Glutamatergic neuron (in vitro differentiated cells): ENCODE measurements around the gene CTXND2. TPM values are rescaled to one million over a fixed set of nuclear protein-coding genes. Genes with fewer than 3 reads are reported as not detected.

Experiments used
- DNase-seq: peaks from one replicate; pipeline ENCODE4 v3.0.0; 2022
- H3K27ac Mint-ChIP-seq: one replicate; pipeline ENCODE4 v1.8.0; 2020; ENCODE audit warnings: mild to moderate bottlenecking, mixed read lengths, inconsistent platforms; ENCODE audit not compliant: unreplicated experiment
- H3K27me3 Mint-ChIP-seq: one replicate; pipeline ENCODE4 v1.8.0; 2020; ENCODE audit warnings: mild to moderate bottlenecking, moderate library complexity, mixed read lengths, inconsistent platforms; ENCODE audit not compliant: unreplicated experiment
- H3K36me3 Mint-ChIP-seq: one replicate; pipeline ENCODE4 v1.8.0; 2020; ENCODE audit warnings: mild to moderate bottlenecking, mixed read lengths, inconsistent platforms; ENCODE audit not compliant: unreplicated experiment
- H3K4me1 Mint-ChIP-seq: one replicate; pipeline ENCODE4 v1.8.0; 2020; ENCODE audit warnings: mild to moderate bottlenecking, low read depth, mixed read lengths, inconsistent platforms; ENCODE audit not compliant: unreplicated experiment
- H3K4me3 Mint-ChIP-seq: one replicate; pipeline ENCODE4 v1.8.0; 2020; ENCODE audit warnings: mild to moderate bottlenecking, mixed read lengths, inconsistent platforms; ENCODE audit not compliant: unreplicated experiment
- H3K9me3 Mint-ChIP-seq: one replicate; pipeline ENCODE4 v1.8.0; 2020; ENCODE audit warnings: mild to moderate bottlenecking, moderate library complexity, mixed read lengths, inconsistent platforms; ENCODE audit not compliant: unreplicated experiment
- CTCF ChIP-seq: fragments of 200-600 bp; sonication (generic); IDR thresholded peaks from one replicate; pipeline ENCODE4 v1.5.0; 2021; ENCODE audit not compliant: partially characterized antibody, unreplicated experiment
- total RNA-seq: library from RNA; stranded (reverse); fragmentation: NEBNext Ultra II Directional; extraction: Animal tissue kit (Norgen Biotek cat#: 25700); gene quantifications from one replicate; pipeline ENCODE4 v1.2.1, GENCODE V29; 2021; ENCODE audit not compliant: unreplicated experiment

The CTXND2 gene
- total RNA-seq, 1 donor from 2014 or later: not detected

GRCh38 chr1:150917387-150917786 lies 30.5 kb downstream of the CTXND2 start:
- H3K4me1 Mint-ChIP-seq: peaks cover 2% of the 10 kb centered on the region
- no peaks in the 10 kb centered on the region for H3K9me3 Mint-ChIP-seq
- no peaks in the 10 kb centered on the region for H3K36me3 Mint-ChIP-seq
- DNase-seq: no peak
- no peak overlapping the region for H3K27ac Mint-ChIP-seq
- H3K4me3 Mint-ChIP-seq: no peak overlapping the region
- peaks cover 1% of the 10 kb centered on the region for H3K27me3 Mint-ChIP-seq
- TF ChIP-seq CTCF: no peak

DNA sequence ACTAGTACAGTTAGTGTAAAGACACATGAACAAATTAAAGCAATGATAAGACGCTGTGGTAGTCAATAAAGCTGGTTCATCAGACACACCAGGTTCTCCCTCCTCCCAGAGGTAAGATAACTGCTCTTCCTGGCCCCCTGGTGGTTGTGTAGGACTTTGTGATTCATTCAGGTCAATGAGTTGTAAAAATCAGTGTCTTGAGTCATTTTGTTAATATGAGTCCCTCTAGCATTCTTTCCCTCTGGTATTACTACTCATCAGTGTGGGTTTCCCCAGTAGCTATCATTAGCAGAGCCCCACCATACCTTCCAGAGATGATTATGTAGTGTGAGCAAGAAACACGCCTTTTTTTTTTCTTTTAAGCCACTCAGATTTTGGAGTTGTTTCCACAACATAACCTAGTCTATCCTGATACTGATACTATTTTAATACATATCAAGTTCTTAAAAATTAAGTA lies 35.6 kb downstream of the CTXND2 start:
- H3K9me3 Mint-ChIP-seq: peaks cover 1% of the 10 kb centered on the region
- DNase-seq: peak; percentile 66
- H3K4me1 Mint-ChIP-seq: peaks cover 5% of the 10 kb centered on the region
- TF ChIP-seq CTCF: peak; percentile 73
- no peak overlapping the region for H3K27ac Mint-ChIP-seq
- peaks cover 4% of the 10 kb centered on the region for H3K27me3 Mint-ChIP-seq
- no peaks in the 10 kb centered on the region for H3K36me3 Mint-ChIP-seq
- no peak overlapping the region for H3K4me3 Mint-ChIP-seq

DNA sequence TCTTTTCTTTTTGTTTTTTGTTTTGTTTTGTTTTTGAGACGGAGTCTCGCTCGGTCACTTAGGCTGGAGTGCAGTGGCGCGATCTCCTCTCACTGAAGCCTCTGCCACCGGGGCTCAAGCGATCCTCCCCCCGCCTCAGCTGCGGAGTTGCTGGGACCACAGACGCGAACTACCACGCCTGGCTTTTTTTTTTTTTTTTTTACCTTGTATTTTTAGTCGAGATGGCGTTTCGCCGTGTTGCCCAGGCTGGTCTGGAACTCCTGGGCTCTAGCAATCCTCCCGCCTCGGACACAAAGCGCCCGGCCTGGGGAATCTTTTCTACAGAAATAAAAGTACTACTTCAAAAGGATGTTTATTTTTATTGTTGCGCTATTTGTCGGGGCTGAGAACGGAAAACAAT lies 38.1 kb downstream of the CTXND2 start:
- no peak for TF ChIP-seq CTCF
- Mint-ChIP-seq H3K27me3 (peaks cover 4% of the 10 kb centered on the region), H3K4me3 (peak overlapping the region; percentile 93), H3K36me3 (no peaks in the 10 kb centered on the region), H3K4me1 (peaks cover 5% of the 10 kb centered on the region), H3K9me3 (peaks cover 3% of the 10 kb centered on the region), H3K27ac (no peak overlapping the region)
- DNase-seq: no peak

DNA sequence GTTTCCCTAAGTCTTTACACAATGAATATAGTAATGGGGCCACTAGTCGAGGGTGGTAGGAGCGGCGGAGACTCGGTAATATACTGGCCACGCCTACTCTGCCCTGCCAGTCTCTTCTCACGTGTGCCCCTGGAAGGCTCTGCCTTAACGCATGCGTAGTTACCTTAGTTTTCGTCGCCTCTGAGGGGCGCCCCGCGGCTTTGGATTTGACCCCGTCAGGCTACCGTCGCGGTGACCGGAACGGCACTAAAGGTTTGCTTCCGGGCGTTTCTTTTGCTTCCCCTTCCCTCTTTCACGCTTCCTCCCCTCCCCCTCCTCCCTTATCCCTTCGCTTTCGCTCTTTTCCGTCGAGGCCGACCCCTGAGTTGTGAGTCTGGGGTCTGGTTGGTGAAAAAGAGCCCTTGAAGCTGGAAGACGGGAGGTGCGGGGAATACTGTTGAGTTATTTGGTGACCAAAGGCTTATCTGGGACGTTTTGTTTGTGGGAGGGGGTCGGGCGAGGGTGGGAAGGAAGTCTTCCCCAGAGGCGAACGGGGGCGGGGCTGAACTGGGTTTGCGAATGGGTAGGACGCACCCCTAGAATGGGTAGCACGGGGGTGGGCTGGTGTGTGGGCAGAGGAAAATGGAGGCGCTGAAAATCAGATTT lies 39.3 kb downstream of the CTXND2 start, which contains the start of gene SETDB1:
SETDB1 (plus strand) TSS at position 267 of the 645 bp plus-strand sequence. CDS start 1,352 bp downstream, outside the sequence.
- Mint-ChIP-seq H3K27me3 (peaks cover 4% of the 10 kb centered on the region), H3K4me3 (peak within 1 kb of the TSS; percentile 93), H3K9me3 (peaks cover 3% of the 10 kb centered on the region), H3K27ac (peak within 1 kb of the TSS; percentile 85), H3K4me1 (peaks cover 5% of the 10 kb centered on the region), H3K36me3 (no peaks in the 10 kb centered on the region)
- peak; percentile 96 for DNase-seq
- TF ChIP-seq CTCF: no peak

GRCh38 chr1:150927624-150928023 lies 40.7 kb downstream of the CTXND2 start:
- H3K4me1 Mint-ChIP-seq: peaks cover 1% of the 10 kb centered on the region
- peaks cover 4% of the 10 kb centered on the region for H3K27me3 Mint-ChIP-seq
- H3K27ac Mint-ChIP-seq: no peak overlapping the region
- peaks cover 5% of the 10 kb centered on the region for H3K36me3 Mint-ChIP-seq
- TF ChIP-seq CTCF: no peak
- peaks cover 3% of the 10 kb centered on the region for H3K9me3 Mint-ChIP-seq
- peak overlapping the region; percentile 73 for H3K4me3 Mint-ChIP-seq
- no peak for DNase-seq
